Skin of body (tissue), 2 donors: ENCODE data around the gene TYRO3. TPM values are rescaled to one million over a fixed set of nuclear protein-coding genes. Genes with fewer than 3 reads are reported as not detected.

ENCODE experiments used
- DNase-seq: peaks from one replicate; lab custom pipeline; 2025; lab: John Stamatoyannopoulos, UW
- total RNA-seq: library from RNA; depleted of rRNA; stranded (reverse); fragments of >200 nt; gene quantifications from one replicate; pipeline ENCODE4 v1.2.3, GENCODE V29; 2014

The TYRO3 gene
- total RNA-seq, 1 donor from 2014 or later = 17.4 TPM

DNA sequence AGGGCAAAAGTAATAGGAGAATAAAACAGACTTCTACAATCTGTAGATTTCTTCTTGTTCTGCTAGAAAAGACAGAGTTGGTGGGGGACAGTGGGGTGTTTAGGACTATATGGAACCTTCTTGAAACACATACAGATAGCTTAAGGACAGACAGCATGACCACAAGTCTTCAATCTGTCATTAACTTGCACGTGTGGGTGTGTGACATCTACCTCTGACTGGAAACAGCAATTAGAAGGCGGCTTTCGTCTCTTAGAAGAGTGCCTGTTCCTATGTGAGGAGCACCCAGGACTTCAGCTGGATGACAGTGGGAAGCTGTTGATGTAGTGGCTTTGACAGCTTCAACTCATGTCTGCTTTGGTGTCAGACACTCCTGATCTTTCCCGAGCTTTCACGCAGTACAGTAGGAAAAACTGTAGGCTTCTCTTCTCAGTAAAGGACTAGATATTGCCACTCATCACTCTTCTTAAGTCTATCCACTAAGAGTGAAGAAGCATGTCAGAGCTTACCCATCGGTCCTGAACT lies 44.5 kb downstream of the TYRO3 start:
- DNase-seq = no peak

DNA sequence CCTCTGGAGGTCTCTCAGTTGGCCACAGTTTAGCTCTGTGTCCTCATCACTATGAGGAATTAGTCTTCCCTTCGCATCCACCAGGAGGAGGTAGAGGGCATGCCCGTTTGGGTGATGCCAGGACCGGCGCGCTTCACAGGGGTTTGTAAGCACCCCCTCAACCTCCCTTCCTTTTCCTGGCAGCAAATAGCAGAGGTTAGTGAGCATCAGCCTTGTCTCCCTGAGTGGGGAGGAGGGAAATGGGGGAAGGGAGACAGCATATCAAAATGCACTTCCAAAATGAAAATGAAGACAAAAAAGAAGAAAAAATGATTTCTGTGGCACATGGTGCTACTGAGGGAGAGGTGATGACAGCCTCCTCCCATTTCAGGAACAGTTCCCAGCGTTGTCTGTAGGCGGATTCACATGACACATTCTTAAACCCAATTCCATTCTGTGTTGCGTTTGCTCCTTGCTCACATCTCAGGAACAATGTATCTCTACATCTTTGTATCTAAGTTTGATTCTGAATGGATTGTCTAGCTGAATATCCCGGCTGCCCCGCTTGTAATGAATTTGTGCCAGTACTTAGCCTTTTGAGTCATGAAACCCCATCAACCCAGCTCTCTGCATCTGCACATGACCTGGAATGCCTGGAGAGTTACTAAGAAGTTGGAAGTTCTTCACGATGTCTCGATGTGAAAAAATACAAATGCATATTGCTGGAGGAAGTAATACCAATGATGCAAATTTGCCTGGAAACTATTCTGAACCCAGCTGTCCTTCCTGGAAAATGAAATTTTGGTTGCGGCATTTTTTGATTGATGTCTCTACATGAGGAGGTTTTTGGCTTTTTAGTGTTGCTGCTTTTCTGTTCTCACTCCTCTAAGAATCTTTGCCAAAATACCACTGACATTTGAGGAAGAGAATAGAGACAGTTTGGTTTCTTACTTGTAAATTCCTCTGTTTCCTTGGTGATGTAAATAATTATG lies 45.2 kb downstream of the TYRO3 start:
- DNase-seq = peak; percentile 77

DNA sequence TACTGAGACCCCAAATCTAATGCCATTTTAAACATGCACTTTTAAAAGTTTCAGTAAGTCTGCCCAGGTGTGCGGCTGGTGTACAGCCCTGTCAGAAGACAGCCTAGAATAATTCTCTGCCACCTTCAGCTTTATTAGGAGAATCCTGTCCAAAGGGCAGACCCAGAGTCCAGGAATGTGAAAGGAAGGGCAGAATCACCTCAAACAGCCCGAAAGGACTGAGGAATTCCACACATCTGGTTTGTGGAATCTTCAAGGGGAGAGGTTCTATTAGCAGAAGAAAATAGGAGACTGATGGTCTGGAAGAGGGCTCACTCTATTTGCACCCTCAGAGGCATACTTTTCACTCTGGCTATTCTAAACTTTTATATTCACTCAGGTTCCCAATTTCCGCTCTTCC lies 46.6 kb downstream of the TYRO3 start:
- DNase-seq = no peak

DNA sequence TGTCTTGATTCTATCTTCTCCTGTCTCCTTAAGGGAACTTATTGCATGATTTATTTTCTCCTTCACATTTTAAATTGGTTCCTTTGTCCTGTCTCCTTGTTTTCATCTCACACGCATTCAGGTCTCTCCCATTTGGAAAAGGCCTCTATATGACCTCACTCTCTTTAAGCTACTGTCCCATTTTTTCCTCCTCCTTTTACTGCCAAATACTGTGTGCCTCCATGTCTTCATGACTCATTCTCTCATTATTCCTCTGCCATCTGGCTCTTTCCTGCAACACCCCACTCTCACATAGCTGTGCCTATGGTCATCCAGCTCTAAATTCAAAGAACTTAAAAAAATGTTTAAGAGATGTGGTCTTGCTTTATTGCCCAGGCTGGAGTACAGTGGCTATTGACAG lies 48.0 kb downstream of the TYRO3 start:
- no peak for DNase-seq

DNA sequence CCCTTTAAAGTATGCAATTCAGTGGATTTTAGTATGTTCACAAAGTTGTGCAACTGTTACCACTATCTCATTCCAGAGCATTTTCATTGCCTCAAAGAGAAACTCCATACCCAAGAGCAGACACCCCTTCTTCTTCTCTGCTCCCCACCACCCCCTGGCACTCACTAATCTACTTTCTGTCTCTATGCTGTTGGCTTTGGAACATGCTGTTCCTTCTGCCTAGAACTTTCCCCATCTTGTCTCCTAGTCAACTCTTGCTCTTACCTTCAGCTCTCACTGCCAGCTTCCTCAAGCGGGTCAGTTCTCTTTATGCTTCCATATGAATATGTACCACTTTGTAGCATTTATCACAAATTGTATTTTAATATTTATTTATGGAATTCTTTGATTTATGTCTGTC lies 50.1 kb downstream of the TYRO3 start:
- no peak for DNase-seq

DNA sequence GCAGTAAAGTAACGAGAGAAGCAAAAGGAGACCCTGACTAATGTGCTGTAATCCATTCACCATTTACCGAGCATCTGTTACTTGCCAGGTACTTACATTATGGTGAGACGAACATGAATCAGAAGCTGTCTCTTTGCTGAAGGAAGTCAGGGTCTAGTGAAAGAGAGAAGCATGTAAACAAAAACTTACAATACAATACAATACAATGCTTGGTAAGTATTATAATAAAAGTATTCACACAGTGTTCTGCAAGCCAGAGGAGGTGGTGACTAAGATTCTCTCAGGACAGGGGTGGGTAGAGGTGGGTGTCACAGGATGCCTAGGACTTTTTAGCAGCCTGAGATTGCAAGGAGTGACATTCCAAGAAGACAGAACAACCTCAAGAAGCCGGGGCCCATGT lies 51.0 kb downstream of the TYRO3 start:
- DNase-seq = no peak

DNA sequence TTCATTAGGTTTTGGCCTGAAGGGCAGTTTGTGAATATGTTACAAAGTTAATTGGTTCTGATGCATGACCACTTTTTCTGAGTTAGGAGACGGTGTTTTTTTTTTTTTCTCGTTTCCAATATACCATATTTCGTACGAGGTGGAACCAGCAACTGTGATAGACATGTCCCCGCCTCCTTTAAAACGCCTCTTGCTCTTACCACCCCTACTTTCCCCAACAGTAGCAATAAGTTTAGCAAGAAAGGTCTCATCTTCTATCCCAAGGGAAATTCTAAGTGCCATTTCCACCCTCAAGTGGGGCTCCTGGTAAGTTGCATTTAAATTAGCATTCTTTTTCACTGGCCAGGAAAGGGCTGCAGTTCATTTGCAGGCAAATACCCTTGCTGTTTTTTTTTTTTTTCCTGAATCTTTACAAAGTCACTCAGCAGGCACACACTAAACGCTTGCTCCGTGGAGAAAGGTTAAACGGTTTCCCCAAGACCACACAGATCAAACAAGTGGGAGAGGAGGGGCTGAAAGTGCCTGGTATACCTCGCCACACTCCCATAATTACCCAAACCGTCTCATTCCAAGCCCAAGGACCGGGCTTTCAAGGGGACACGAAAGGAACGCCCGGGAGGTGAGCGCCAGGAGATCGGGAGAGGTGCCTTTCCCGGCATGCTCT lies 61.7 kb downstream of the TYRO3 start:
- DNase-seq = no peak

DNA sequence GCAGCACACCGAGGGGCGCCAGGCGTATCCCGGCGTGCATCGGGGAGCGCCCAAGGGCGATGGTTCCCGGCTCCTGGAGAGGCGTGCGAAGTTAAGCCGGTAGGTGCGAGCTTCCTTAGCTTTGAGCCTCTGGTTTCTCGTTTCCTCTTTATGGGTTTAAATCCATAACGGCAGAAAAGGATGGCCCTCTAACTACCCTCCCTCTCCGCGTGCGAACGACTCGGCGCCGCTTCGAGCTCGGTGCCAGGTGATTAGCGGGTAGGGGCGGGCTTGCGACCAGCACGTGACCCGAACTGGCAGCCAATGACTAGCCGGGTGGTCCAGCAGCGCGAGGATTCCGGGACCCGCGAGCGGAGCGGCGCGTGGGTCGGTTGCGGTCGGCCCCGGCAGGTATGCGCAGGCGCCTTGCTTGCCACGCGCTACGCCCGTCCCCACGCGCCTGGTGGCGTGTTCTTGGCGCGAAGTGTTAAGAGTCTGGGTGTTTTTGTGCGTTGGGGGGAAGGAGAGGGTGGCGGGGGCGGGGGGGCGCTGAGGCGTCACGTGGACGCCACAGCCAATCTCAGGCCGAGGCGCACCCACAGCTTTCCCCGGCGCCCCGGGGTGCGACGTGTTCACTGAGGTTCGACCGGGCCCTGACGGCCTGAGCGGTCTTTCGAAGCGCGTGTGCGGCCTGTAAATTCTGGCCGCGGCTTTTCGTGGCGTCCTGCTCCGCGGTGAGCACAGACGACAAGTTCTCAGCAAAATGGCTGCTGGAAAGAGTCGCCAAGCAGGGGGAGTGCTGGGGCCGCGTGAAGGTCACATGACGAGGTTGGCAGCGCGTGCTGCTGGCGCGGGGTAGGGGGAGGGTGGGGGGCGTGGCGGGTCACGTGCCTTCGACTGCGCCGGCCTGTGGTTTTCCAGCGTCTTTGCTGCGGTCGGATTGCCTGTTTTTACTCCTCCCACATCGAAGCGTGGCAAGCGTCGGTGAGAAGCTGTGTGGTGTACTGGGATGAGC lies 62.5 kb downstream of the TYRO3 start:
- peak; percentile 83 for DNase-seq

DNA sequence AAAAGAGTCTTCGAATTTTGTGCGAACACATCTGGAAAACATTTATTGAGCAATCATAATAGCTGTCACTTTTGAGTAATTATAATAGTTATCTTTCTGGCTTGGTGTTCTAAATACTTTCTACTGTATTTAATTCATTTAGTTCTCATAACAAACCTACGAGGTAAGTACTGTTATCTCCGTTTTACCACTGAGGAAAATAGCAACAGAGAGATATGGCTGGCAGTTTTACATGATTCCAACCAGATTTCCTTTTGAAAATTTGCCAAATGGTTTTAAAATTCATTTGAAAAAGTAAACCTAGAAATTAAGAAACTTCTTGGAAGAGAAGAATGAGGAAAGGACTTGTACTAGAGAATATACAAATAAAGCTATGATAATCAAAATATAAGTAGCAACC lies 63.9 kb downstream of the TYRO3 start:
- DNase-seq = no peak

DNA sequence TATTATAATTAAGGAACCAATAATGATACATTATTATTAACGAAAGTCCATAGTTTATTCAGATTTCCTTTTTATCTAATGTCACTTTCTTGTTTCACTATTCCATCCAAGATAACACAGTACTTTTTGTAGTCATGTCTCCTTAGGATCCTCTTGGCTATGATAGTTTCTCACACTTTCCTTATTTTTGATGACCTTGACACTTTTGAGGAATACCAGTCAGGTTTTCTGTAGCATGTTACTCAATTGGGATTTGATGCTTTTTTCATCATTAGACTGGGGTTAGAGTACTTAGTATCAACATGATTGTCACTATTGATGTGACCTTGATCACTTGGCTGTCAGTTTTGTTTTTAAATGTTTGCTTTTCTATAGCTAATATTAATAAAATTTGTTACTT lies 68.2 kb downstream of the TYRO3 start:
- no peak for DNase-seq

DNA sequence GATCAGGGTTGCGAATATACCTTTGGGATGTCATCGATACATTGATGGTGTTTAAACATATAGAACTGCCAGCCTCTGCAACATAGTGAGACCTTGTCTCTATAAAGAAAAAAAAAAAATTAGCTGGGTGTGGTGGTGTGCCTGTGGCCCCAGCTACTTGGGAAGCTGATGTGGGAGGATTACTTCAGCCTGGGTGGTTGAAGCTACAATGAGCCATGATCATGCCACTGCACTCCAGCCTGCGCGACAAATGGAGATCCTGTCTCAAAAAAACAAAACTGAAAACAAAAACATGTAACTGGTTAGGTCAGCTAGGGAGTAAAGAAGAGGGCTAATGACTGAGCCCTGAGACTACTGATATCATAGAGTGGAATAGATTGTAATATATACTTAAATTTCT lies 70.5 kb downstream of the TYRO3 start:
- DNase-seq = no peak

DNA sequence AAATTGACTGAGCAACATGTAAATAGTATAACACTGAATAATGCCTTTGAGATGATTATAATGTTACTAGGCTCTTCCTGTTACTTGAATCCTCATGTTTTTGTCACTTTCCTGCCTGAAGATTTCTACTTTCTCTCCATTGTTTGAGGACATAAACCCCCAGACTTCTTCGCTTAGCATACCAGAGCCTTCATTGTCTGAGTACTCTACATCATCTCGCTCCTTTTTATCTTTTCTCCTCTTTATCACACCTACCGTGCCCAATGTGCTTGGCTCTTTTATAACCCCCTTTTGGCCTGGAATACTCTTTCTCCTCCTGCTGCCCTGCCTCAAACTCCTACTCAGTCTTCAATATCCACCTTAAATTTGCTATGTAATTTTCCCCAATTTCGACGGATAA lies 70.9 kb downstream of the TYRO3 start:
- no peak for DNase-seq

DNA sequence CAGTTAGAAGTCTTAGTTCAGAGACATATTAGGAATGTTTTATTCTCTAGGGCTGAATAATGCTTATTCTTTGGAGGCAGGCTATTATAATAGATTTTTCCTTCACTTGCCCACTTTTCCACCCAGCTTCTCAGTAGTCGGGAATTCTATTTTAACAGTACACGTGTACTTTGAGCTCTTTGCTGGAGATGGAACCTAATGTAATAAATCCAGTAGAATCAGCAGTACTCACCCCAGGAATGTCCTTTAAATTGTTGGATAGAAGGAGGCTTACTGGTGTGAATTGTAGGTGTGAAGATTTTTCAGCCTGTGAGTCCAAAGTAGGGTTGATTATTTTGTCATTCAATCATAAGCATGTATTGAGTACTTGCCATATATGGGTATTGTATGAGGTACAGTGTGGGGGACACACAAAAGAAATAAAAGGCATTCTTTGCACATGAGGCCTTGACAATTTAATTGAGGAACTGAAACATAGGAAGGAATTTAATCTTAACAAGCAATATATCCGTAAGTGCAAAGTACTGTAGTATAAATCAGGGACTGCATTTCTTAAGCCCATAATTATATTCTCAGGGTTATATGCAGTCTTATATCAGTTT lies 71.7 kb downstream of the TYRO3 start:
- no peak for DNase-seq

DNA sequence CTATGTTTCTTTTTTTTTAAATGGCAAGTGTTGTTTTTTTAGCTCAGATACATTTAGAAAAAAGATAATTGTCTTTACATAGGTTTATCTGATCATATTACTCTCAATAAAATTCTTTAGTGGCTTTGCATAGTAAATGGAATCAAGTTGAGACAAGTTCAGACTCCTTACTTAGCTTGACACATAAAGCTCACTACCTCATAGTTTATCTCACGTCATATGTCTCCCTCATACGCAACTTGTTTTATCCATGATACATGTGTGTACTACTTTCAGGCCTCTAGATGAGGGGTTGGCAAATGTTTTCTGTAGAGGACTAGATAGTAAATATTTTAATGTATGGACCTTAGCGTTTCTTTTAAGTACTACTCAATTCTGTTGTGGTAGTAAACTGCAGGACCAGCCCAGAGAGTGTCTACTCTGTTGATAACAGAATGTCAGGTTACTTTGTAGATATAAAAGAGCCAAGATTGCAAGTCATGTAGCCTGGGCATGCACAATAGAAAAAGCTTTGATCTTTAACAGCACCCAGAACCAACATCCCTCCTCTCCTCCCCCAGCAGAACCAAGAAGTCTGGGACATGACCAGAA lies 73.0 kb downstream of the TYRO3 start:
- DNase-seq = no peak

Other genes with a start within 250 kb of the TYRO3 start
- 3.2 TPM for gene OIP5, start 226.6 kb upstream of the TYRO3 start, total RNA-seq
- 45.3 TPM for gene NUSAP1, start 226.3 kb upstream of the TYRO3 start, total RNA-seq
- gene NDUFAF1, start 156.7 kb upstream of the TYRO3 start, total RNA-seq = 19.3 TPM
- 21.5 TPM for gene RTF1, start 142.1 kb upstream of the TYRO3 start, total RNA-seq
- gene ITPKA, start 65.3 kb upstream of the TYRO3 start, total RNA-seq = 0.39 TPM
- 0.69 TPM for gene LTK, start 45.4 kb upstream of the TYRO3 start, total RNA-seq
- 12.9 TPM for gene RPAP1, start 15.0 kb upstream of the TYRO3 start, total RNA-seq
- 48.0 TPM for gene MGA, start 101.2 kb downstream of the TYRO3 start, total RNA-seq
- gene MAPKBP1, start 215.3 kb downstream of the TYRO3 start, total RNA-seq = 22.6 TPM